Skeletal muscle tissue (tissue), 1 donor: ENCODE results near the gene ZNF174. TPM values are rescaled to one million over a fixed set of nuclear protein-coding genes. Genes with fewer than 3 reads are reported as not detected.

Source experiments
- total RNA-seq: library from RNA; depleted of rRNA; stranded (reverse); fragments of >200 nt; gene quantifications from one replicate; pipeline ENCODE4 v1.2.3, GENCODE V29; 2014

Gene ZNF174
- total RNA-seq, 1 donor from 2014 or later: 8.9 TPM

Other genes starting within 250 kb of the ZNF174 start
- not detected for gene OR1F1, start 213.0 kb upstream of the ZNF174 start, total RNA-seq
- gene ZNF200, start 166.1 kb upstream of the ZNF174 start, total RNA-seq: 9.4 TPM
- gene MEFV, start 144.6 kb upstream of the ZNF174 start, total RNA-seq: 0.52 TPM
- gene ZNF263, start 117.7 kb upstream of the ZNF174 start, total RNA-seq: 30.8 TPM
- gene TIGD7, start 95.8 kb upstream of the ZNF174 start, total RNA-seq: 7.8 TPM
- gene ZNF75A, start 95.7 kb upstream of the ZNF174 start, total RNA-seq: 23.5 TPM
- not detected for gene OR2C1, start 45.3 kb upstream of the ZNF174 start, total RNA-seq
- gene ZSCAN32, start 211 bp upstream of the ZNF174 start, total RNA-seq: 6.8 TPM
- 2.1 TPM for gene ZNF597, start 42.3 kb downstream of the ZNF174 start, total RNA-seq
- 15.7 TPM for gene NAA60, start 42.5 kb downstream of the ZNF174 start, total RNA-seq
- gene C16orf90, start 94.3 kb downstream of the ZNF174 start, total RNA-seq: not detected
- 11.5 TPM for gene CLUAP1, start 99.8 kb downstream of the ZNF174 start, total RNA-seq
- gene NLRC3, start 176.2 kb downstream of the ZNF174 start, total RNA-seq: 0.52 TPM
- gene SLX4, start 210.4 kb downstream of the ZNF174 start, total RNA-seq: 1.6 TPM